Adrenal gland (tissue), 12 donors: Measurements from ENCODE around the gene KLC1. TPM values are rescaled to one million over a fixed set of nuclear protein-coding genes. Genes with fewer than 3 reads are reported as not detected.

Experiments used
- DNase-seq, 7 donors: peaks; one replicate each; pipeline ENCODE4 v3.0.0-alpha.2; 2019 to 2020
- H3K27ac ChIP-seq, 5 donors: fragments of 200-600 bp; sonication (generic) in 4 of 5; 1 replicate in 3 of 5; 2 replicates in 2 of 5; pipeline versions ENCODE4 v1.5.1 to v1.8.0; 2016 to 2020; ENCODE audit warnings: mild to moderate bottlenecking in 1 of 5
- H3K27me3 ChIP-seq: fragments of 200-600 bp; 2 replicates; pipeline ENCODE4 v1.8.0; 2021
- H3K36me3 ChIP-seq, 2 donors: fragments of 200-600 bp; replicated peaks in 1 of 2; 1 replicate in 1 of 2; 2 replicates in 1 of 2; pipeline versions ENCODE4 v1.5.1 to v1.8.0; 2018 to 2022
- H3K4me1 ChIP-seq, 2 donors: fragments of 200-600 bp; replicated peaks in 1 of 2; 1 replicate in 1 of 2; 2 replicates in 1 of 2; pipeline versions ENCODE4 v1.5.1 to v1.8.0; 2018 to 2021
- H3K4me3 ChIP-seq, 4 donors: fragments of 200-600 bp; sonication (generic) in 3 of 4; one replicate each; pipeline ENCODE4 v1.5.1; 2016 to 2018
- H3K9me3 ChIP-seq, 3 donors: fragments of 200-600 bp; sonication (generic) in 1 of 3; replicated peaks in 1 of 3; 1 replicate in 2 of 3; 2 replicates in 1 of 3; pipeline versions ENCODE4 v1.5.1 to v1.8.0; 2016 to 2021
- POLR2A ChIP-seq, 2 donors: fragments of 450-650 bp; IDR thresholded peaks; one replicate each; pipeline ENCODE4 v1.6.1; 2017; ENCODE audit warnings: antibody characterized with exemption in 2 of 2, mild to moderate bottlenecking in 2 of 2, moderate library complexity in 1 of 2
- WGBS, 4 donors: extraction: QIAGEN DNeasy Blood & Tissue Kit in 2 of 4; methylation state at CpG; one replicate each; pipeline versions ENCODE4 v1.1.5 to v1.1.7; 2013 to 2017; 5-methylcytosine and 5-hydroxymethylcytosine counted together
- intact Hi-C, 2 donors: fragments of 100-400 bp; cut with DNase I; formaldehyde crosslinking; loops; one replicate each; pipeline versions ENCODE4 v1.14.1 to v1.15.0; 2022 to 2023
- polyA plus RNA-seq, 3 donors: library from polyadenylated mRNA; stranded (reverse); fragments of 200-250 nt in 2 of 3; fragments of 350-450 nt in 1 of 3; fragmentation: Illumina TruSeq in 1 of 3; extraction: RNeasy Lipid Tissue Mini Kit (QIAGEN cat#74804) in 1 of 3; gene quantifications; one replicate each; pipeline ENCODE4 v1.2.3, GENCODE V29; 2013 to 2014
- total RNA-seq, 9 donors: library from RNA; depleted of rRNA in 4 of 9; stranded (reverse); fragments of >200 nt in 4 of 9; fragments of 120-200 nt in 1 of 9; fragmentation: NEBNext Ultra II Directional in 1 of 9; extraction: Animal tissue kit (Norgen Biotek cat#: 25700) in 1 of 9; gene quantifications; one replicate each; pipeline versions ENCODE4 v1.1.0 to v1.2.4, GENCODE V29; 2013 to 2023
- TF ChIP-seq, protein P1 (sequence below), 6 experiments: fragments of 450-650 bp in 4 of 6; fragments of 200-600 bp in 2 of 6; sonication (generic) in 1 of 6; IDR thresholded peaks; 1 replicate in 5 of 6; 2 replicates in 1 of 6; pipeline versions ENCODE4 v1.5.1 to v1.8.0; 2016 to 2021; ENCODE audit warnings: antibody characterized with exemption in 6 of 6, mild to moderate bottlenecking in 2 of 6, moderate library complexity in 1 of 6
- donor health status: healthy with polysubstance abuse.
- donor health status: Bipolar disorder and iron deficiency.
- donor health status: DM: yes; HTN: yes; CAD: no.
- donor health status: DM: no; HTN: no; CAD: no.
- donor health status: DM: no; HTN: no; CAD: no.
- donor health status: DM: yes; HTN: yes; CAD: no.

The KLC1 gene
- total and polyA plus RNA-seq, 12 donors = 70.7 to 248 (median 125) TPM

DNA sequence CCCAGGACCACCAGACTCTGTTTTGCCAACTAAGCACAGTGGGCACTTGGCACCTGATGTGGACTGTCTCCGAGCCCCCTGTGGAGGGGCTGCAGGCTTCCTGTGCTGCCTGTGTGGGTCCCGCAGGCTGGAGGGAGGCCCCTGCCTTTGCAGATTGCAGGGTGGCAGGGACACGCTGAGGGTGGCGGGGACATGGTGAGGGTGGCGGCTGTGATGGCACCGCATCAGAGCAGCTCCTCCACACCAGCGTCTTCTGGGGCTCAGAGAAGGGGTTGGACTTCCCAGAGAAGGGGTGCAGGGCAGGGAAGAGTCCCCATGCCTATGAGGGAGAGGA, 94.7 kb downstream of the KLC1 start:
- Histone ChIP-seq H3K9me3 (no peaks in the 10 kb centered on the region), H3K27ac (peak overlapping the region in 2 of 5 donors; percentile 50 to 63), H3K4me3 (no peak overlapping the region), H3K4me1 (peaks cover 13 to 25% of the 10 kb centered on the region in 2 donors), H3K36me3 (peaks cover 0 to 12% of the 10 kb centered on the region in 2 donors), H3K27me3 (no peaks in the 10 kb centered on the region)
- intact Hi-C loops = no loop called here
- 90 to 94% (median 92%) methylated on average over 7 of the region's 7 CpGs; no CpG with 5 or more reads in 1 of the 4 donors for WGBS, 4 donors
- no peak for DNase-seq
- no peak for TF ChIP-seq POLR2A (IDR thresholded peaks at IDR 0.05)
- TF ChIP-seq, protein P1, sequence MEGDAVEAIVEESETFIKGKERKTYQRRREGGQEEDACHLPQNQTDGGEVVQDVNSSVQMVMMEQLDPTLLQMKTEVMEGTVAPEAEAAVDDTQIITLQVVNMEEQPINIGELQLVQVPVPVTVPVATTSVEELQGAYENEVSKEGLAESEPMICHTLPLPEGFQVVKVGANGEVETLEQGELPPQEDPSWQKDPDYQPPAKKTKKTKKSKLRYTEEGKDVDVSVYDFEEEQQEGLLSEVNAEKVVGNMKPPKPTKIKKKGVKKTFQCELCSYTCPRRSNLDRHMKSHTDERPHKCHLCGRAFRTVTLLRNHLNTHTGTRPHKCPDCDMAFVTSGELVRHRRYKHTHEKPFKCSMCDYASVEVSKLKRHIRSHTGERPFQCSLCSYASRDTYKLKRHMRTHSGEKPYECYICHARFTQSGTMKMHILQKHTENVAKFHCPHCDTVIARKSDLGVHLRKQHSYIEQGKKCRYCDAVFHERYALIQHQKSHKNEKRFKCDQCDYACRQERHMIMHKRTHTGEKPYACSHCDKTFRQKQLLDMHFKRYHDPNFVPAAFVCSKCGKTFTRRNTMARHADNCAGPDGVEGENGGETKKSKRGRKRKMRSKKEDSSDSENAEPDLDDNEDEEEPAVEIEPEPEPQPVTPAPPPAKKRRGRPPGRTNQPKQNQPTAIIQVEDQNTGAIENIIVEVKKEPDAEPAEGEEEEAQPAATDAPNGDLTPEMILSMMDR (IDR thresholded peaks at IDR 0.05) = no peak

DNA sequence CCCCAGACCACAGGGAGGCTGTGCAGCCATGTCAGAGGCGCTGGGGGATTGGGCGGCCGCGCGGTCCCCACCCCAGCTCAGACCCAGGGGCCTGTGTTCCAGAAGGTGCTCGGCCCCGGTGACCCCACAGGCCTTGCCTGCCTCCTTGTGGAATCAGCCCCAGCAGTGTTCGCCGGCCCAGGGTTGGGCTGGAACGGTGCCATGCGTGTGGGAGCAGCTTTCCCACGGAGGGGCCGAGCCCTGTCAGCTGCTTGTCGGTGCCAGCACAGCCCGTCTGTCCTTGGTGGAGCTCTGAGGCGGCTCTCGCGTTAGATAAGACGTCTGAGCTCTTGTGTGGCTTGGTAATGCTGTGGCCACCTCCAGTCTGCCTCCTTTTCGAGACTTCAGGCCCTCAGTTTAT, 95.1 kb downstream of the KLC1 start:
- WGBS, 4 donors = 10 to 44% (median 29%) methylated on average over 11 to 20 of the region's 20 CpGs; no CpG with 5 or more reads in 1 of the 4 donors
- Histone ChIP-seq H3K4me3 (no peak overlapping the region), H3K27me3 (no peaks in the 10 kb centered on the region), H3K36me3 (peaks cover 0 to 16% of the 10 kb centered on the region in 2 donors), H3K9me3 (no peaks in the 10 kb centered on the region), H3K27ac (peak overlapping the region in 3 of 5 donors; percentile 8 to 63 (median 50)), H3K4me1 (peaks cover 13 to 25% of the 10 kb centered on the region in 2 donors)
- TF ChIP-seq, protein P1 (IDR thresholded peaks at IDR 0.05) = peak in 1 of 6 experiments; percentile 13
- no peak for TF ChIP-seq POLR2A (IDR thresholded peaks at IDR 0.05)
- intact Hi-C loops = no loop called here
- DNase-seq = peak; percentile 78 to 96 (median 91)

DNA sequence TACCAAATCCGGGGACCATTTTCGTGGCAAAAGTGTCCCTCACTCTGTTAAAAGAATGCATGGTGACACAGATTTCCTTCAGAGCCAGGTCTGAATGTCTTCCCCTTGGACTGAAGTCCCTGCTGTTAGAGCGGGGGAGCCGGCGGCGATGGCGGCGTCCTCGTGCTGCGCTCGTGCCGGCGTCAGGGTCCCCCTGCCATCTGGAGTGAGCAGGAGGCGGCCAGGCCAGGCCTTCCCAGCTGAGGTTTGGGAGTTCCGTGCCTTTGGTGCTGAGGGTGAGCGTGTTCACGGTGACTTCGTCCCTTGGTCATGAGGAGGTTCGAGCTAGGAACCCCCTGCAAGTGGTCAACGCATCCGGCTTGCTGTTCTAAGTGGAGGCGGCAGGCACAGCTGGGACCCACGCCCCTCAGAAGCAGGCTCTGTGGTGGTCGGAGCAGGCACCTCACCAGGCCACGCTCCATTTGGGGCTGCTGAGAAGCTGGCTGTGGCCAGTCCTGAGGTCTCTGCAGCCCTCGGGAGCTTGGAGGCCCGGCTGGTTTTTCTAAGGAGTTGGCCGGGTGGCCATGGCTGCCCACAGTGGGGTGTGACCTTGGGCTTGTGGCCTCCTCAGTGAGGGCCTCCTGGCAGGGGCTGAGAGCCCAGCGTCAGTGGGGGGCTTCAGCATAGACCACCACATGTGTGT, 96.1 kb downstream of the KLC1 start:
- 83 to 93% (median 91%) methylated on average over 4 to 29 of the region's 29 CpGs for WGBS, 4 donors
- Histone ChIP-seq H3K36me3 (peaks cover 0 to 26% of the 10 kb centered on the region in 2 donors), H3K27ac (peak overlapping the region in 1 of 5 donors; percentile 63), H3K4me3 (no peak overlapping the region), H3K27me3 (no peaks in the 10 kb centered on the region), H3K4me1 (peaks cover 14 to 27% of the 10 kb centered on the region in 2 donors), H3K9me3 (no peaks in the 10 kb centered on the region)
- intact Hi-C loops = no loop called here
- DNase-seq = peak in 1 of 7 donors; percentile 16
- TF ChIP-seq, protein P1 (IDR thresholded peaks at IDR 0.05) = no peak
- no peak for TF ChIP-seq POLR2A (IDR thresholded peaks at IDR 0.05)

DNA sequence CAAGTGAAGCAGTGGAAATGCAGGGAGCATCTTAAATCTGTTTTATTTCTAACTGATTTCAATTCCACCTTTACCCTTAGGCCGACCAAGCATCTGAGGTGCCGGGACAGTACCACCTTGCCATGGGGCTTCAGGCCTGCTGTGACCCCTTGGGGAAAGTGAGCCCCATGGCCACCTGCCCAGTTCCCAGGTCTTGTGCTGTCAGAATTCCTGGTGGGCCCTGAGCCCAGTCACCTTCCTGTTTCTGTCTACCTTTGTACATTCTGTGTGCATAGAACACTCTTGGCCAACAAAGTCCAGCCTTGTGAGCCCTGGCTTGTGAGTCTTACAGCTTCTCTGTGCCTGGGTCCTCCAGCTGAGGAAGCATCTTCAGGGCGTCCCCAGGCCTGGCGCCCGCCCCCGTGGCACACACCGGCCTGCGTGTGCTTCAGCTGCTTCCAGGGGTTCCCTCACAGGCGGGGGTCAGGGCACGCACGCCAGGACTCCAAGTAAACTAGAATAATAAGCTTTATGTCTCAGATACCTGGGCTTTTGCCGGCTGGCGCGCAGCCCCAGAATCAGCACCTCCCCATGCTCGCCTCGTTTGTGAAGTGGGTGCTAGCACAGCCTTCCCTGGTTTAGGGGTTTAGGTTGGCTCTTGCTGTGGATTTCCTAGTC, 96.9 kb downstream of the KLC1 start:
- no peak overlapping the region for H3K27ac ChIP-seq
- WGBS, 4 donors = 92 to 96% (median 96%) methylated on average over 16 of the region's 16 CpGs
- TF ChIP-seq, protein P1 (IDR thresholded peaks at IDR 0.05) = no peak
- TF ChIP-seq POLR2A (IDR thresholded peaks at IDR 0.05) = no peak
- DNase-seq = peak in 1 of 7 donors; percentile 12
- H3K36me3 ChIP-seq = peaks cover 0 to 29% of the 10 kb centered on the region in 2 donors
- intact Hi-C loops = no loop called here
- no peak overlapping the region for H3K4me3 ChIP-seq
- no peaks in the 10 kb centered on the region for H3K27me3 ChIP-seq
- peaks cover 18 to 31% of the 10 kb centered on the region in 2 donors for H3K4me1 ChIP-seq
- no peaks in the 10 kb centered on the region for H3K9me3 ChIP-seq
